HG03045 (cell line): Measurements from ENCODE around the gene SMIM1.
A peak's percentile ranks its signal among the peaks of the same experiment; 100 is the strongest.

ENCODE experiments used
- ATAC-seq: cut with Tn5 transposase; IDR thresholded peaks from one replicate; pipeline ENCODE4 v1.9.1; 2021; ENCODE audit warnings: mild to moderate bottlenecking, moderate library complexity; ENCODE audit not compliant: unreplicated experiment

SMIM1 gene

DNA sequence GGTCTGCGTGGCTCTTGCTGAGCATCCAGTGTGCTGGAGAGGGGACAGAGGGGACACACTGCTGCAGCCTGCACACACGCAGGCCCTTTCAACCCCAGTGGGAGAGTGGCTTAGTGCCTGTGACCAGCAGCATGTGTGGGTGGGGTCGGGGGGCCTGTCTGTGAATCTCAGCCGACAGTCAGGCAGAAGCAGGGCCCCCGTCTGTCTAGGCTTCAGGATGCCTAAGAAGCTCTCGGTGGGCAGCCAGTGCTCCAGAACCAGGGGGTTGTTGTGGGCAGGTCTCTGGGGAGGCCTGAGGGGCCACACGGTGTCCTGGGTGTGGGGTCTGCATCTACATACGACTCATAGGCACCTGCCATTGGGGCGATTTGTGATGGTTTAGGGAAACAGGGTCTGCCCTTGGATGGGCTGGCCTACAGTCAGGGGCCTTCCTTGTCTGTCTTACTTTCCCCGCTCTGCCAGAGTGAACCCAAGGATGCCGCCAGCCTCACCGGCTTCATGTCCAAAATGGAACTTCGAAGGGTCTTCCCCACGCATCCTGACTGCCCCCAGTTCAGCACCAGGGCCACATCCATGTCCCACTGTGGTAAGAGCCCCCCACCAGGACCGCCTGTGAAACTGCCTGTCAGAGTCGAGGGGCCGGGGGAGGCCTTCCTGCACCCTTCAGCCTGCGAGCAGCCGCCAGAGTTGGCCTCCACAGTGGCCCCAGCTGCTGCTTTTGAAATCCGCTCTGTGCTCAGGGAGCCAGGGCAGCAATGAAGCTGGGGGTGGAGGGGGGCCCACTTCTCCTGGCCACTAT lies 18.7 kb upstream of the SMIM1 start:
- no peak for ATAC-seq

DNA sequence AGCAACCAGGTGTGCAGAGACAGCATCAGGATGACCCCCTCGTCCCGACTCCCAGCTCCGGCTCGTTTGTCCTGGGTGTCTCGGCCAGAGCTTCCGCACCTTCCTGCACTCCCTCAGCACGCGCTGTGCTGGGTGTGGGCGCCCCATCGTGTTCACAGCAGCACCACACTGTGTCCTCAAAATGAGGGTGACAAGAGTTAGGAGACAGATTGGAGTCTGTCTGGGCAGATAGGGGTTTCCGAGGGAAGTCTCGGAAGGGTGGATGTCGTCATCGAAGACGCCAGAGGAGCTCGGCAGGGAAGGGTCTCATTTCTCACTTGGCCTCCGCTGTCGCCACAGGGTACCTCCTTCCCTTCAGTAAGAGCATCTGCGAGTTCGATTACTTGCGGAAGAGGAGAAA lies 16.2 kb upstream of the SMIM1 start:
- ATAC-seq, result no peak

DNA sequence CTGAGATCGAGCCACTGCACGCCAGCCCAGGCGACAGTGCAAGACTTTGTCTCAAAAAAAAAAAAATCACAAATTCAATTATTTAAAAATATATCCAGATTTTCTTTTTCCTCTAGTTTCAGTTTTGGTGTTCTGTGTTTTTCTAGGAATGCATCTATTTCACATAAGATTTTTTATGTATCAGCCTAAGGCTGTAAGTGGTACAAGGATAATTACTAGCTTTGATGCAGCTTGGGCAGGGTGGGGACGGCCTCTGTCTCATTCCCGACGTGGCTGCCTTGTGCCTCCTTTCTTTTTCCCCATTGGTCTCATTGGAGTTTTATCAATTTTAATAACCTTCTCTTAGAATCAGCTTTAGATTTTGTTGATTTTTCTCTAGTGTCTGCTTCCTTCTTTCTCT lies 13.4 kb upstream of the SMIM1 start:
- ATAC-seq, result no peak

DNA sequence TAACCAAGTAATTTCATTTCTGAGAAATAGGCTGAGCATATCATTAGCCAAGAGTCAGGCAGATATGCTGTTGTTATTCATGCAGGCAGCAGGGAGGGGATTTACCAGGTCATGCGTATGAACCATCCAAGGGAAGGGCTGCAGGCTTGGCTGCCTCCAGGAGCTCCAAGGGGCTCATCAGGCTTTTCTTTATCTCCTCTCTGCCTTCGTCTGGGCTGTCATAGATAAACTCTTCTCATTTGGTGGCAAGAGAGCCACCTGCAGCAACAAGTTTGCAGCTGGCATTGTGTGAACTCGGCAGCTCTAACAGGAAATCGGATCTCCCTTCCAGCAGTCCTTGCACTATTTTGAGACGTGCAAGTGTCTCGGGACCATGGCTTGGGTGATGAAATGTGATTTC lies 12.8 kb upstream of the SMIM1 start:
- no peak for ATAC-seq

DNA sequence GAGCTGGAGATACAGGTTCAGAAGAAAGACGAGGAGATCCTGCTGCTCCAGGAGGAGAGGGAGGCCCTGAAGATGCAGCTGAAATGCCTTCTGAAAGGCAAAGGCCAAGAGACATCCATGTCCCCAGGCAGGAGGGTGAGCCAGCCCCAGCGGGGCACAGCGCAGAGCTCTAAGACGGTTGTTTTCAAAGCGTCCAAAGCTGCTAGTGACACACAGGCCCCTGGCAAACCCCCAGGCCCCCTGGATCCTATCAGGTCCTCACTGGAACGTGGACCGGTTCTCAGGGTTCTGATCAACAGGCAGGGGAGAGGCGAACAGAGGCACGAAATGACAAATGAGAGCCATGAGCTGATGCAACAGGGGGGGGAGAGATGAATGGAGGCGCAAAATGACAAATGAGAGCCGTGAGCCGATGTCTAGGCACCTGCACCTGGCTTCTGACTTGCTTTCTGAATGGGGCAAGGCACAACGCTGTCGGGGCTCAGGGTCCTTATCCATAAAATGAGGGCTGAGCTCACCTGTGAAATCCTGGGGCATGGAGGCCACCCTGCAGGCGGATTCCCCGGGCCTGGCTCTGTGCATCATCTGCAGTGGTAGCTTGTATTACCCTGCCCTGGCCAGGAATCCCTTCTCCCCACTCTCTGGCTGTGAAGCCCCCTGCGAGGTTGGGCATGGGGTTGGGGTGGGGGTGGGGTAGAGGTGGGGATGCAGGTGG lies 11.1 kb upstream of the SMIM1 start:
- ATAC-seq, result no peak

DNA sequence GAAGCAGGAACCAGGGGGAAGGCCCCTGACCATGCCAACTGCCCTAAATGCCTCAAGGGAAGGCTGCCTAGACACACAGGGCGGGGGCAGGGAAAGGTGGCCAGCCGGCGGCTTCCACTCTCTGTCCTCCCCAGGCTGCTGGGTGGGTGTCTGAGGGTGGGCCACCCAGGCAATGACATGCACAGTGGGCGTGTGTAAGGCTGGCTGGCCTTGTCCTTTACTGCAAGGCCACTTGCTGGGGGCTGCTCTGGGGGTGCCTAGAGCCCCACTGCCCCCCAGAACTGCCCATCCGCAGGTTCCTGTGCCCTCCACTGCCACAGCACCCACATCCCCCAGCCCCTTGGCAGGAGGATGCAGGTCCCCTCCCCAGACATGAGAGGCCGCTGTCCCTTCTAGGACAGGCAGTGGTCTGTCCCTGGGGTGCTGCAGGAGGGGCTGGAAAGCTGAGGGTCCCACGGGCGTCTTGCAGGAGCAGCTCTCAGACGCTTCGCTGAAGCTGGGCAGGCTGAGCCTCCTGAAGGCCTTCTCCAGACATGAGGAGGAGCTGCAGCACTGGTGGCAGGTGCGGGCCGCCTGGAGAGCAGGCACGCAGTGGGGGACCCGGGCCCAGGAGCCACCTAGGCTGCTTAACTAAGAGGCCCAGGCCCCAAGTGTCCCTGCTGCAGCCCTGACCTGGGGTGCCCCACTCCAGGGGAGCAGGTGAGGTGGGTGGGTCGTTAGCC lies 10.2 kb upstream of the SMIM1 start:
- no peak for ATAC-seq

DNA sequence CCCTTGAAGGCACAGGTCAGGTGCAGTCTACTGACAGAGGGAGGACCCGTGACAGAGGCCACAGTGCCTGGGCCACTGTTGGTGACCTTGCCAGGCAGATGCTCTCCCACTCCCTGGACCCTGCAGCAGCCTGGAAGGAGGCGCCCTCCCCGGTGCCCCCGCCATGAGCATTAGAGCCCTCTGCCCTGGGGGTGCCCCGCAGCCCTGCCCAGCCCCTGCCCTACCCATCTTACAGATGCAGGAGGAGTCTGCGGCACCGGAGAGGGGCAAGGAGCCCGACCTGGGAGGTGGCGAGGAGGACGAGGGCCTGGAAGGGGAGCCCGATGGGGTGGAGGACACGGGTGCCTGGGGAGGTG lies 9.7 kb upstream of the SMIM1 start:
- ATAC-seq, result no peak

DNA sequence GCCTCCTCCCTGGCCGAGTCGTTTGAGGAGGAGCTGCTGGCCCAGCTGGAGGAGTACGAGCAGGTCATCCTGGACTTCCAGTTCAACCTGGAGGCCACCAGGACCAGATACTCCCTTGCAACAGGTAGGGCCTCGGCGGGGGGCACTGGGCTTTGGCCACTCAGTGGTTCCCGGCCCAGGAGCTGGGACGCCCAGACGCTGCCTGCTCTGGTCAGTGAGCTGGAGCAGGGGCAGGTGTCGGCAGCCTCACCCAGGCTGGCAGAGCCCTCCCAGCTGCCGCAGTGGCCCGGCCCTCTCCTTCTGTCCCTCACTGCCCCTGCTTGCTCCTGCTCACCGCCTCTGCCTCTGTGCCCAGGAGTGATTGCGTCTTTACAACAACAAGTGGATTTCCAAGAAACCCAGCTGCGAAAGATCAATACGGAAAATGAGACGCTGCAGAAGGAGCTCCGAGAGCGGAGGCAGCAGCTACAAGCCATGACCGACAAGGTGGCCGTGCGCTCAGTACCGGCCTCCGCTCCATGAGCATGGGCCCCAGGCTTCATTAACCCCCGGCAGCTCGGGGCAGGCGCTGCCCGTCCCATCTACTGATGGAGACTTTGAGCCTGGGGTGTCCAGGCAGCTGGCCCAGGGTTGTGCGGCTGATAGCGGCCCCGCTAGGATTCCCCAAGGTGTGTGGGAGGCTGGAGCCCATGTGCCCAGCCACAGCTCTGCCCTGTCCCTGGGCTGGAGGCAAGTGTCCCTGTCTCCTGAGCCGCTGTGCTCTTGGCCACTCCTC lies 9.0 kb upstream of the SMIM1 start:
- no peak for ATAC-seq

DNA sequence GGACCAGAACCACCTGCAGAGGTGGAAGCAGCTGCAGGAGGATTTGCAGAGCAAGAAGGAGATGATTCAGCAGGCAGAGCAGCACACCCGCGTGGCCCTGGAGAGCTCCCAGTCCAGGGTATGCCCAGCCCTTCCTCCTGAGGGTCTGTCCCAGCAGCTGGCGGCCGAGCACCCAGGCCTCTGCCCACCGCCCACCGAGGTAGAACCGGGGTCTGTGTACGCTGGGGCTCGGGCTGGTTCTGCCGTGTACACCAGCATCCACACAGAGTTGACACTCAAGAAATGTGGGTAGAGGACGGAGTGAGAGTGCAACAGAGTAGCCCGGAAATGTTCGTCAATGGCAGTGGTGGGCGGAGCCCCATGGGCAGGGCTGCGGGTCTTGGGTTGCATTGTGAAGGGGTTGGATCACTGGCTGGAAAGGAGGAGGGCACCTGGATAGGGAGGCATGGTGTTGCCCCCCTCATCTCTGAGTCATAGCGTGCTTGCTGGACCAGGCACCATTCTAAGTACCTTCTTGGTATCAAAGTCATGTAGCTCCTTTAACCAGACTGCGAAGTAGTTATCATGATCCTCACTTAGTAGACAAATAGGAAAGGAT lies 5.1 kb upstream of the SMIM1 start:
- ATAC-seq, result no peak

DNA sequence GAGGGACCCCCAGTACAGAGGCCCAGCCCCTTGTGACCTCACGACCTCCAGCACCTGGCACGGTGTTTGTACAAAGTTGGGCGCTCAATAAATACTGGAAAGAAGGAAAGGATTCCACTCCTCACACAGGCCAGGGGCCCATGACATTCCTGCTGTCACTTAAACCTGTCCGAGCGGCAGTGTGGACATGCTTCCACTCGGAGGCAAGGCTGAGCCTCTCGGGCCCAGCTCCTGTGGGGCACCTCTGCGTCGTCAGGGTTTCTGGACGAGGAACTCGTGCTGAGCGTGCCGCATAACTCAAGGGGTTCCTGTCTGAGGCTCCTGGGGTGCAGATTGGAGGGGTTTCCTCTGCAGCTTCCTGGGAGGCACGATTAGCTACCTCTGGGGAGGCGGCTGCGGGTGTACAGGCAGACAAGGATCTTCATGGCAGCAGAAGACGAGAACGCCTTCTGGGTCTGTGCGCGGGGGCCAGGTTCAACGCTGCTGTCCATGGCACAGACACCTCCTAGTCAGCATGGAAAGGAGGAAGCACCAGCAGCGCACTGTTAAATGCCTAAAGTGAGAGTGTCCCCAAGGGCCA lies 3.6 kb upstream of the SMIM1 start:
- no peak for ATAC-seq

DNA sequence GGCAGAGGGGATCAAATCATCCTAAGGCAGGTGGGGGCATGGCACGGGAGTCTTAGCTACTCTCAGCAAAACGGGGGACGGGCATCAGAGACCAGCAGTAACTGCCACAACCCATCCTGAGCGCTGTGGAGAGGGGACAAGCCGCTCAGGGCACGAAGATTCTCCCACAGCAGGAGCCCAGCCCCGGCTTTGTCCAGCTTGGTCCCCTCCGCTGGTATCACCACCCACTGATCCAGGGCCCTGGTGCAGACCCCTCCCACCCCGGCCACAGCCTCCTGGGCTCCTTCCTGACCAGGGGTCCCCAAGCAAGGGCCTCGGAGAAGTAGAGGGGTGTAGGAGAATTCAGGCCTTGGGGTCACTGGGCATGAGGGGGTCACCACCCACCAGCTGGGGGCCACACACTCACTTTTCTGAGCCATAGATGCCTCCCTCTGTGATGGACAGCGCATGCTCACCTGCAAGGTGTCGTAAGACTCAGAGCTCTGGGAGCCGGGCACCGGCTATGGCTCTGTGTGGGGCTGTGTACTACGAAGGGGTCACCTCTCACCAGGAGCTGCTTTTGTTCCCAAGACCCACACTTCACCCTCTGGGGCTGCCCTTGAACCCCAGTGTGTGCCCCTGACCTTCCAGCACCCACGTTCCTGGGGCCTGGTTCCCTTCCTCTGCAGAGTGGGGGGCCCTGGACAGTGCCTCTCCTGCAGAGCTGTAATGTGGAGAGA lies 2.3 kb upstream of the SMIM1 start:
- ATAC-seq, result no peak

DNA sequence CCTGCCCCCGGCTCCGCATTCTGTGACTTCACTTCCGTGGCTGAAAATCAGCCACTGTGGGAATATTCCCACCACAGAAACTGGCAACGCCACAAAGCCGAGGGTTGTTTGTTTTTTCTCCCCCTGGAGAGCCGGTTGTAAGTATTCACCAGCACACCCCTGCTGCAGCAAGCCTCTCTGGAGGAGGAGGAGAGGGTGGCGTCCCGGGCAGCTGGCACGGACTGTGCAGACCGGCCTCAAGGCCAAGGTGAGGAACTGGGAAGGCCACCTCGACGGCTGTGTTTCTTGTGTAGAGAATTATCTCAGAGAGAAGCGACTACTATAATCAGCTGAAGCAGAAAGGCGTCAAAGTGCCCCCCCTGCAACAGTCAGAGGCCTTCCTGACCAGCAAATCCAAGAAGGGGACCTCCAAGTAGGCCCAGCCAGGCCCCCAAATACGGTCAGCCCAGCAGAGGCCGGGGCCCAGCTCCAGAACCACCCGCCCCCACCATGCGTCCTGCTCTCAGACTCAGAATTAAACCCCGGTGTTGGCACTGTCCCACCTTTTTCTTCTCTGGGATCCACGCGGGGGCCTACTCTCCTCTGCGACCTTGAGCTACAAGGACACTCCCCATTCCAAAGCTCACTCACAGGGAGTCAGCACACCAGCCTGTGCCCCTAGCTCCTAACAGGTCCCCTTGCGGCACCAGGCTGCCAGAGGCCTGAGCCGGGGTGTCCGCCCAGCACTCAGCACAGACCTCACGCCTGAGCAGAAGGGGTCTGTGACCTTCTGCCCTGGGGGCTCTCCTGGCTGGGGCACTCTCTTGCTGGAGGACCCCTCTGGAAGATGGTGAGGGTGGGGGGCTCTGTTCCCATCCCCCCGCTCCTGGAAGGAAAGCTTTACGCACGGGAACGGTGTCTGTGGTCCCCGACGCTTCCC lies 1.2 kb upstream of the SMIM1 start:
- ATAC-seq, result no peak

DNA sequence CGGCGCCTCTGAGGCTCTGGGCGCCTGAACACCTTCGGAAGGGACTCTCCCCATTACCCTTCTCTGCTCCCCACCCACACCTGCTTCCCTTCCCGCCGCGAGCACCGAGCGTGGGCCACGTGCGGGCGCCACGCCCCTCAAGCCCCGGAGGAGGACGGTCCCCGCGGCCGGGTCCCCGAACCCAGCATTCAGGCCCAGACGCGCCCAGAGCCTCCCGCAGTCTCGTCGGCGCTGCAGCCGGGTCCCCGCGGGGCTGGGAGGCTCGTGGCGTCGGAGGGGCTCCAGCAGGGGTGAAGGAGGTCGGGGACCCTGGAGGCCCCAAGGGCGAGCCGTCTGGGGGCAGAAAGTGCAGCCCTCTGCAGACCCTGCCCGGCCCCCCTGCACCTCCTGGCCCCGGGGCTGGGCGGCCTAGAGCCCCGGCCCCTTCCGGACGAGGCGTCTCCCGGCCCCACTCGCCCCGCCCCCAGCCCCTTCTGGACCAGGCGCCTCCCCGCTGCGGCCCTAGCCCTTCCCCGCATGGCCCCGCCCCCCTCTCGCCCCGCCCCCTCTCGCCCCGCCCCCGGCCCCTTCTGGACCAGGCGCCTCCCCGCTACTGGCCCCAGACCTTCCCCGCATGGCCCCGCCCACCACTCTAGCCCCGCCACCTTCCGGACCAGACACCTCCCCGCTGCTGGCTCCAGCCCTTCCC lies 378 bp upstream of the SMIM1 start:
- ATAC-seq, result peak; percentile 53

DNA sequence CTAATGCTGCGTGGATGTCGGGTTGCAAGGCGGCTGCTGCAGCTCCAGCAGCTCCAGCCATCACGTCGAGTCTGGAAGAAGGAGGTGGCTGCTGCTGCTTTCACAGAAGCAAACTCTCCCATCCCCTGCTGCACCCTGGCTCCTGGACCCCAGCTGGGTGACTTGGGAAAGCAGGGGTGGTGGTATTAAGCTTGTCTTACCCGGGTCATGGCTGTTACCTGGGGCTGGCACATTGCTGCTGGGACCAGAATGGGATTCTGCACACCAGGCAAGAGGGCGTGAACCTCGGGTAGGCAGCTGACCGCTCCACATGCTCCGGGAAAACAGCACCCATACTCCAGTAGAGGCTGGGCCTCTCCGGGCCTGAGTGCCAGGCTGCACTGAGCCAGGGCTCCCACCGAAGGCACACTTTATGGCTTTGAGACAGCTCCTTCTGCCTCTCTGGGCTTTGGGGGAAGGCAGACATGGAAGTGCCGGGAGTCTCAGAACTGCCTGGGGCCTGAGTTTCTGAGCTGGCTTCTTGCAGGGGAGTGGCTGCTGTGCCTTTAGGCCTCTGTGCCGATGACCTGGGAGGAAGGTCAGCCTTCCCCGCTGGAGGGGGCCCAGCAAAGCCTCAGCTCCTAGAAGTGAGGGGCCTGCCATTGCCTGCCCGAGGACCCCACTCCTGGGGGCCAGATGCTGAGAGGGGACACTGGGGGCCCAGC lies 1.2 kb downstream of the SMIM1 start:
- ATAC-seq, result no peak

DNA sequence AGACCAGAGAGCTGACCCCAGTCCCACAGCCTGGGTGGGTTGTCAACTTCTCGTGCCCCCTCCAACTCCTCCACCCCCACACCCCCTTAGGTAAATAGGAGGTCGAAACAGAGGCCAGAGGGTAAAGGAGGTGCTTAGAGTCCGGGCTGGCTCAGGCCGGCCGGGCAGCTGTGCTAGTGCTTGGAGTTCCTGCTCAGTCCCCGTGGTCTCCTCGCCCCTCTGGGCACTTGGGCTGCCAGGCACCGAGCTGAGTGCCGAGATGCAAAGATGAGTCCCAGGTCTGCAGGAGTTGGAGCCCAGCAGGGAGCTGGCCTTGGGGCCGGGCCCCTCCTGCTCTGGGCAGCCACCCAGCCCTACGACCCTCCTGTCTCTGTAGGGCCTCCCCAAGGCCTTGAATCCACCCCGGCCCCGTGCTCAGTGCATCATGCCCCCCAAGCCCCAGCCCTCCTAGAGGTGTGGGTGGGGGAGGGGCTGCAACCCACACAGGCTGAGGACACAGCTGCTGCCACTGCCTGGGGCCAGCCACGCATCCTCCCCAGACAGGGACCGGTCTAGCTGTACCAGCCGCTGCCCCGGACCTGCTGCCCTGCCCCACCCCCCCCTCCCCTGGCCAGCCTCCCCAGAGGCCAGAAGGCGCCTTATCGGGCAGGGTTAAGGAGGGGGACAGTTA lies 1.9 kb downstream of the SMIM1 start:
- no peak for ATAC-seq

DNA sequence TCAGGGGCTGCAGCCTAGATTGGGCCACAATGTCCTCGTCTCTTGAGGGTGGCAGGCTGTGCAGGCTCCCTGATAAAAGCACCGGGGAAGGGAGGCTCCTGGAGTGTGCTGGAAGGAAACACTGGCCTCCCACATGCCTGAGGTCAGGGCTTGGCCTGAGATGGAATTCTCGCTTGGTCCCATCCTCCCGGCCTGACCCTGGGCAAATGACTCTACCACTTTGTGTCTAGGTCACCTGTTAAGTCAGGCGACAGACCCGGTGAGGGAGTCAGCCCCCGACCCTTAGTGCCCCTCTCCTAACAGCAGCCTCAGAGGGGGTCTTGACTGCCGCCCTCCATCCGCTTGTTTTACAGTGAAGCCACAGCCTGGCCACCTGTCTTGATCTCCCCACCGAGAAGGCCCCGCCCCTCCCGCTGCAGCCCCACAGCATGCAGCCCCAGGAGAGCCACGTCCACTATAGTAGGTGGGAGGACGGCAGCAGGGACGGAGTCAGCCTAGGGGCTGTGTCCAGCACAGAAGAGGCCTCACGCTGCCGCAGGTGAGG lies 2.5 kb downstream of the SMIM1 start:
- no peak for ATAC-seq
